GM12878 (cell line): Measurements from ENCODE around the gene RNF166. TPM values are rescaled to one million over a fixed set of nuclear protein-coding genes. Genes with fewer than 3 reads are reported as not detected.

Source experiments
- ATAC-seq: fragments of 200-7000 bp; cut with Tn5 transposase; 3 replicates; pipeline ENCODE4 v1.9.1; 2020; ENCODE audit warnings: mild to moderate bottlenecking, moderate library complexity
- BruUV-seq: library from RNA; stranded (reverse); fragments of 400-500 nt; replicated peaks from 2 replicates; lab custom pipeline; 2021; lab: Mats Ljungman, UMichigan
- CTCF ChIA-PET: fragments of 300-600 bp; sonication (Branson Sonifier 250); formaldehyde crosslinking; extraction: SDS; loops from one replicate; lab custom pipeline; 2021; ENCODE audit warnings: inconsistent platforms; lab: Yijun Ruan, JAX
- POLR2A ChIA-PET: fragments of 350-600 bp; formaldehyde crosslinking; extraction: SDS; loops from one replicate; lab custom pipeline; 2021; ENCODE audit warnings: inconsistent platforms; lab: Charles Lee
- RAD21 ChIA-PET: fragments of 300-600 bp; sonication (Branson Sonifier 250); formaldehyde crosslinking; loops from one replicate; lab custom pipeline; 2023; ENCODE audit warnings: antibody characterized with exemption; ENCODE audit not compliant: unreplicated experiment; lab: Charles Lee
- SMC1A ChIA-PET: fragments of 300-600 bp; sonication (Branson Sonifier 250); formaldehyde crosslinking; loops from one replicate; lab custom pipeline; 2023; ENCODE audit not compliant: unreplicated experiment, uncharacterized antibody; lab: Charles Lee
- DNase-seq: peaks from one replicate; pipeline ENCODE4 v3.0.0-alpha.2; 2011; ENCODE audit warnings: low read depth, low spot score
- FAIRE-seq: peaks from 3 replicates; lab custom pipeline; 2011; peaks lifted over from hg19 to GRCh38; lab: Jason Lieb, UNC
- H2AFZ ChIP-seq: 2 replicates; pipeline ENCODE4 v1.6.0; 2011; ENCODE audit warnings: low read depth, low read length, control low read depth; ENCODE audit not compliant: control insufficient read depth
- H3K27ac ChIP-seq: 2 replicates; pipeline ENCODE4 v1.5.1; 2011; ENCODE audit warnings: control low read depth; ENCODE audit not compliant: control insufficient read depth, insufficient read depth
- H3K27me3 ChIP-seq, 2 experiments: replicated peaks in 1 of 2; 2 replicates each; pipeline versions ENCODE4 v1.6.0 to v1.6.1; 2011; ENCODE audit warnings: low read length in 1 of 2; ENCODE audit not compliant: control insufficient read depth in 2 of 2, insufficient read depth in 2 of 2
- H3K36me3 ChIP-seq, 2 experiments: 2 replicates each; pipeline ENCODE4 v1.5.1; 2011; ENCODE audit warnings: low read length in 1 of 2; ENCODE audit not compliant: control insufficient read depth in 2 of 2, insufficient read depth in 2 of 2
- H3K4me1 ChIP-seq: 2 replicates; pipeline ENCODE4 v1.6.1; 2011; ENCODE audit warnings: mild to moderate bottlenecking, low read length, moderate library complexity, mixed read lengths; ENCODE audit not compliant: control insufficient read depth, insufficient read depth
- H3K4me2 ChIP-seq: 2 replicates; pipeline ENCODE4 v1.6.0; 2011; ENCODE audit warnings: control low read depth; ENCODE audit not compliant: control insufficient read depth, insufficient read depth
- H3K4me3 ChIP-seq: fragments of 200-600 bp; sonication (generic); 2 replicates; pipeline ENCODE4 v1.5.1; 2016
- H3K79me2 ChIP-seq: 2 replicates; pipeline ENCODE4 v1.6.0; 2011; ENCODE audit warnings: low read length; ENCODE audit not compliant: control insufficient read depth, insufficient read depth
- H3K9ac ChIP-seq: 2 replicates; pipeline ENCODE4 v1.8.0; 2011; ENCODE audit warnings: low read length, control low read depth, mixed read lengths; ENCODE audit not compliant: control insufficient read depth, insufficient read depth
- H3K9me3 ChIP-seq: replicated peaks from 3 replicates; pipeline ENCODE4 v1.5.1; 2011; ENCODE audit warnings: mild to moderate bottlenecking, low read length; ENCODE audit not compliant: control insufficient read depth, insufficient read depth
- H4K20me1 ChIP-seq: 2 replicates; pipeline ENCODE4 v1.6.0; 2011; ENCODE audit not compliant: control insufficient read depth, insufficient read depth
- BMI1 ChIP-seq: fragments of 450-650 bp; IDR thresholded peaks from 2 replicates; pipeline ENCODE4 v1.6.1; 2016; ENCODE audit warnings: mild to moderate bottlenecking, moderate library complexity, borderline replicate concordance
- HDGF ChIP-seq: fragments of 450-650 bp; IDR thresholded peaks from 2 replicates; pipeline ENCODE4 v1.6.1; 2016; ENCODE audit warnings: antibody characterized with exemption
- PAX5 ChIP-seq: IDR thresholded peaks from 2 replicates; pipeline ENCODE4 v1.6.1; 2011; ENCODE audit warnings: low read depth, low read length, borderline replicate concordance
- POLR2A ChIP-seq: IDR thresholded peaks from 2 replicates; pipeline ENCODE4 v1.6.1; 2011; ENCODE audit warnings: low read depth, mild to moderate bottlenecking, low read length
- SMC3 ChIP-seq: IDR thresholded peaks from 2 replicates; pipeline ENCODE4 v1.6.1; 2011; ENCODE audit warnings: low read length, improper control_type of control experiment, borderline replicate concordance
- ZNF384 ChIP-seq: IDR thresholded peaks from 2 replicates; pipeline ENCODE4 v1.6.1; 2012; ENCODE audit warnings: low read depth, mild to moderate bottlenecking, low read length, improper control_type of control experiment, borderline replicate concordance
- WGBS: methylation state at CpG from one replicate; pipeline ENCODE4 v1.1.6; 2016; ENCODE audit warnings: low lambda C conversion rate; ENCODE audit not compliant: insufficient replicate concordance, insufficient coverage; ENCODE audit errors: missing lambda C conversion rate; 5-methylcytosine and 5-hydroxymethylcytosine counted together
- in situ Hi-C: fragments of 300-500 bp; cut with MboI; formaldehyde crosslinking; loops from 9 replicates; pipeline ENCODE4 v1.14.3; 2018; ENCODE audit warnings: mixed read lengths
- intact Hi-C: fragments of 100-400 bp; cut with micrococcal nuclease; formaldehyde crosslinking; loops from one replicate; pipeline ENCODE4 v1.14.2; 2022; ENCODE audit not compliant: unreplicated experiment
- polyA plus RNA-seq, 11 experiments: library from polyadenylated mRNA; depleted of rRNA in 4 of 11; unstranded in 6 of 11; stranded (reverse) in 5 of 11; fragments of >200 nt; fragmentation: Nextera tagmentation in 4 of 11; fragmentation: Illumina TruSeq in 1 of 11; extraction: Ambion mirVana in 4 of 11; extraction: Trizol in 1 of 11; gene quantifications; 1 replicate in 1 of 11; 2 replicates in 10 of 11; pipeline versions ENCODE4 v1.2.1 to v1.2.3, GENCODE V29; 2011 to 2016; ENCODE audit warnings: inconsistent platforms in 2 of 11, missing spikeins in 2 of 11, low read depth in 1 of 11
- total RNA-seq, 4 experiments: library from RNA; depleted of rRNA in 3 of 4; stranded (reverse); fragments of >200 nt in 3 of 4; fragmentation: Illumina TruSeq in 1 of 4; extraction: Trizol in 1 of 4; gene quantifications; 2 replicates each; pipeline versions ENCODE4 v1.2.1 to v1.2.3, GENCODE V29; 2013 to 2021
- TF ChIP-seq, protein P1 (sequence below): fragments of 150-350 bp; IDR thresholded peaks from 2 replicates; pipeline ENCODE4 v1.6.1; 2014; ENCODE audit warnings: mild to moderate bottlenecking, low read depth, low read length
- TF ChIP-seq, protein P2 (sequence below): IDR thresholded peaks from 2 replicates; pipeline ENCODE4 v1.6.1; 2012; ENCODE audit warnings: low read depth, low read length, improper control_type of control experiment
- TF ChIP-seq, protein P3 (sequence below), 3 experiments: IDR thresholded peaks in 2 of 3; conservative IDR thresholded peaks in 1 of 3; 2 replicates each; pipeline ENCODE4 v1.5.1; 2011; ENCODE audit warnings: low read depth in 3 of 3, low read length in 3 of 3, mild to moderate bottlenecking in 3 of 3, control low read depth in 2 of 3, moderate library complexity in 2 of 3, inconsistent platforms in 1 of 3, mixed read lengths in 1 of 3; ENCODE audit not compliant: control insufficient read depth in 2 of 3, insufficient read depth in 1 of 3; ENCODE audit errors: extremely low read depth in 1 of 3

RNF166 gene
- total and polyA plus RNA-seq, 10 of the 15 experiments (the other 5 are each of a cell fraction or from before 2014, with no cell fraction given) = 0.48 to 32.8 (median 12.1) TPM

DNA sequence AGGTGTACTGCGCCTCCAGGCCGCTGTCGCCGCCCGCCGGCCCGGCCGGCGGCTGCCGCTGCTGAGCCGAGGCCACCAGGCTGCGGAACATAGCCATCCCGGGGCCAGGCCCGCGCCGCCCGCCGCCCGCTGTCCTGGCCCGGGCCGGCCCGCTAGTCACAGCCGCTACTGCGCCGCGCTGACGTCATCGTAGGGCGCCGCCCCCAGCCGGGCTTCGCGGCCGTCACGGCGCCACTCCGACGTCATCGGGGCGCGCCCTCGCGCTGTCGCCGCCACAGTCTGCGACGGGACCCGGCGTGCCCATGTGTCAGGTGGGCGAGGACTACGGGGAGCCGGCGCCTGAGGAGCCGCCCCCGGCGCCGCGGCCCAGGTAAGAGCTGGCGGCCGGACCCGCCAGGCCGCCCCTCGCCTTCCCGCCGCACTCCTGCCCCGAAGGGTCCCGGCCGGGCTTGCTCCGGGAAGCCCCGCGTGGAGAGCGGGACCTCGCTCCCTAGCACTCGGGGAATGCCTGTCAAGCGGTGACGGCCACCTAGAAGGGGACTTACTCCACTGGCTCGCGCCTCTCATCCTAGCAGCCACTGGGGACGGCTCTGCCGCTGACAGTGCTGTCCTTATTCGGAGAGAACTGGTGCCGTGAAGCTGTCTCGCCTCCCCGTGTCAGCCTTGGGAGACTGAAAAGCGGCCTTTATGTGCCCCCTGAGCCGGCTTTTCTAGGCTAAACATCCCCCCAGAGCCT, at the start of gene RNF166, which contains the start of gene CTU2 (continued):
- TF ChIP-seq BMI1 (no peak), HDGF (no peak), PAX5 (peak; percentile 37; the same call in 1 of the 2 replicates)
- TF ChIP-seq, protein P1, sequence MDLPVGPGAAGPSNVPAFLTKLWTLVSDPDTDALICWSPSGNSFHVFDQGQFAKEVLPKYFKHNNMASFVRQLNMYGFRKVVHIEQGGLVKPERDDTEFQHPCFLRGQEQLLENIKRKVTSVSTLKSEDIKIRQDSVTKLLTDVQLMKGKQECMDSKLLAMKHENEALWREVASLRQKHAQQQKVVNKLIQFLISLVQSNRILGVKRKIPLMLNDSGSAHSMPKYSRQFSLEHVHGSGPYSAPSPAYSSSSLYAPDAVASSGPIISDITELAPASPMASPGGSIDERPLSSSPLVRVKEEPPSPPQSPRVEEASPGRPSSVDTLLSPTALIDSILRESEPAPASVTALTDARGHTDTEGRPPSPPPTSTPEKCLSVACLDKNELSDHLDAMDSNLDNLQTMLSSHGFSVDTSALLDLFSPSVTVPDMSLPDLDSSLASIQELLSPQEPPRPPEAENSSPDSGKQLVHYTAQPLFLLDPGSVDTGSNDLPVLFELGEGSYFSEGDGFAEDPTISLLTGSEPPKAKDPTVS = no peak
- TF ChIP-seq, protein P2, sequence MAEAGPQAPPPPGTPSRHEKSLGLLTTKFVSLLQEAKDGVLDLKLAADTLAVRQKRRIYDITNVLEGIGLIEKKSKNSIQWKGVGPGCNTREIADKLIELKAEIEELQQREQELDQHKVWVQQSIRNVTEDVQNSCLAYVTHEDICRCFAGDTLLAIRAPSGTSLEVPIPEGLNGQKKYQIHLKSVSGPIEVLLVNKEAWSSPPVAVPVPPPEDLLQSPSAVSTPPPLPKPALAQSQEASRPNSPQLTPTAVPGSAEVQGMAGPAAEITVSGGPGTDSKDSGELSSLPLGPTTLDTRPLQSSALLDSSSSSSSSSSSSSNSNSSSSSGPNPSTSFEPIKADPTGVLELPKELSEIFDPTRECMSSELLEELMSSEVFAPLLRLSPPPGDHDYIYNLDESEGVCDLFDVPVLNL = no peak
- TF ChIP-seq, all 136 proteins: peak for 49

DNA sequence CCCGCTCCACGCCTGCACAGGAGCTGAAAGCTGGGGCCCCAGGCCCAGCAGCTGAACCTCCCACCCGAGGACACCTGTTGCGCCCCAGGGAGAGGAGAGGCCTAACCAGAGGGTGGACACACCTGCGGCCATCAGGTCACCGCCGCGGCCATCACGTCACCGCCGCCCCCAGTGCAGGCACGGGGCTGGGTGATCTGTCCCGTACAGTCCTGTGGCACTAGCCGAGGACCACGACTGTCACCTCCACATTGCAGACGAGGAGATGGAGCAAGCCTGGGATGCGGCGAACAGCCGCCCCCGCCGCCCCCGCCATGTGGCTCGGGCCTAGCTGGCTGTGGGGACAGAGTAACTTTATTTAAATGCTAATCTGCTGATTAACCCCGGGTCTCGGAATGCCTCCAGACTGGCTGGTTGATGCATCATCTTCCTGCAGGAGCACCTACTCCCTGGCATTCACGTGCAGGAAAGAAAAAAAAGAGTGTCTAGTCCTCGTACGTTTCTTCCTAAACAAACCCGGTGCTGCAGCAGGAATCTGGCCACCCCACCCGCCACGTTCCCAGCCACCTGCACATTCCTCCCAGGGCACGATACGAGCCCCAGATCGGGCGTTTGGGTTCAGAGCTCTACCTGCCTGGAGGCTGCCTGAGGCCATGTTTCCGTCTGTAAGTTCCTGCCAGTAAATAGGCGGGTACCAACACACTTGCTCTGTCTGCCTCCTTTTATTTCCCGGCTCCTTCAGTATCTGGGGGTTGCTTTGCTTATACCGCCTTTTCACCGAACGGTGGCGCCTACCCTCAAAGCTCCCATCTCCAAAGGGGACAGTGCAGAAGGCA, 48.9 kb upstream of the RNF166 start:
- DNase-seq (no peak), ATAC-seq (peak; percentile 59), FAIRE-seq (no peak)
- Histone ChIP-seq H4K20me1 (peaks cover 3% of the 10 kb centered on the region), H3K79me2 (peaks cover 4% of the 10 kb centered on the region), H3K4me2 (no peak overlapping the region), H3K9ac (no peak overlapping the region), H3K4me1 (no peaks in the 10 kb centered on the region), H3K36me3 (peaks cover 0 to 6% of the 10 kb centered on the region in 2 experiments; a peak in 3 of 4 replicates), H3K27me3 (no peaks in the 10 kb centered on the region), H3K27ac (no peak overlapping the region), H2AFZ (no peak overlapping the region), H3K4me3 (no peak overlapping the region), H3K9me3 (no peaks in the 10 kb centered on the region)
- ChIA-PET POLR2A (no interaction called here), CTCF (interaction anchor here (0.8 to 1.6 kb wide), 2 partner anchors 18 kb away, joined by 3 to 5 read pairs; no protein-coding TSS in a partner anchor), SMC1A (no interaction called here), RAD21 (interaction anchor here (0.7 kb wide), 1 partner anchor 30 kb away, joined by 4 read pairs; the partner anchor contains the start of gene PIEZO1)
- in situ Hi-C loops = no loop called here
- intact Hi-C loops = no loop called here
- 90% methylated on average over 40 of the region's 42 CpGs for WGBS
- TF ChIP-seq ZNF384 = no peak
- TF ChIP-seq POLR2A = peak; percentile 39; the same call in 1 of the 2 replicates
- 0 out of 2 replicates have a peak, but pooled peaks have one; percentile 1 for TF ChIP-seq SMC3
- TF ChIP-seq, protein P3, sequence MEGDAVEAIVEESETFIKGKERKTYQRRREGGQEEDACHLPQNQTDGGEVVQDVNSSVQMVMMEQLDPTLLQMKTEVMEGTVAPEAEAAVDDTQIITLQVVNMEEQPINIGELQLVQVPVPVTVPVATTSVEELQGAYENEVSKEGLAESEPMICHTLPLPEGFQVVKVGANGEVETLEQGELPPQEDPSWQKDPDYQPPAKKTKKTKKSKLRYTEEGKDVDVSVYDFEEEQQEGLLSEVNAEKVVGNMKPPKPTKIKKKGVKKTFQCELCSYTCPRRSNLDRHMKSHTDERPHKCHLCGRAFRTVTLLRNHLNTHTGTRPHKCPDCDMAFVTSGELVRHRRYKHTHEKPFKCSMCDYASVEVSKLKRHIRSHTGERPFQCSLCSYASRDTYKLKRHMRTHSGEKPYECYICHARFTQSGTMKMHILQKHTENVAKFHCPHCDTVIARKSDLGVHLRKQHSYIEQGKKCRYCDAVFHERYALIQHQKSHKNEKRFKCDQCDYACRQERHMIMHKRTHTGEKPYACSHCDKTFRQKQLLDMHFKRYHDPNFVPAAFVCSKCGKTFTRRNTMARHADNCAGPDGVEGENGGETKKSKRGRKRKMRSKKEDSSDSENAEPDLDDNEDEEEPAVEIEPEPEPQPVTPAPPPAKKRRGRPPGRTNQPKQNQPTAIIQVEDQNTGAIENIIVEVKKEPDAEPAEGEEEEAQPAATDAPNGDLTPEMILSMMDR (IDR thresholded peaks at IDR 0.05 in 2 of 3, conservative IDR thresholded peaks at IDR 0.05 in 1 of 3; ENCODE audit: control insufficient read depth in 2 of 3, extremely low read depth in 1 of 3, insufficient read depth in 1 of 3, low read depth in 3 of 3, low read length in 3 of 3) = peak in 2 of 3 experiments; percentile 21 to 33; a peak in 1 of 6 replicates
- BruUV-seq = no TSS peak
